ENCODE data around the gene IGSF21. TPM values are rescaled to one million over a fixed set of nuclear protein-coding genes. Genes with fewer than 3 reads are reported as not detected.

IGSF21 gene
- total RNA-seq, 1 donor from 2014 or later, result 2.4 TPM

DNA sequence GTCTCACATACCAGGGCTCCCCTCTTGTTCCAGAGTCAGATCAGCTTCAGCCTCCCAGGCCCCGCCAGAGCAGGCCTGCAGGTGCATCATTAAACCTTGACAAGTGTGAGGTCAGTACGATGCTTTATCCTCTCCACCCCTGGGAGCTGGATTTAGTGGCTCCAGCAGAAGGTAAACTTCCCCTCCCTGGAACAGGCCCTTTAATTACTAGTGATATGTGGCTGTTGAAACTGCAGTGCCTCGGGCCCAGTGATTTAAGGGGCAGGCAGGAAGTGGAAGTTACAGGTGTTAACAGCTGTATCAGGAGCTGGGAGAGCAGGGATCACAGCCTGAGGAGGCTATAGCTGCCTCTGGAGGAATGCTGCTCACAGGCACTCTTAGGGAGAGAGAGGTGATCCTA is 240.8 kb downstream of the IGSF21 start:
- no peak overlapping the region for H3K4me3 ChIP-seq
- no peaks in the 10 kb centered on the region for H3K36me3 ChIP-seq
- H3K9me3 ChIP-seq, result no peaks in the 10 kb centered on the region
- intact Hi-C loops (cut with DNase I), result no loop called here
- H3K27me3 ChIP-seq, result no peaks in the 10 kb centered on the region
- H3K4me1 ChIP-seq, result no peaks in the 10 kb centered on the region
- TF ChIP-seq, protein P1, sequence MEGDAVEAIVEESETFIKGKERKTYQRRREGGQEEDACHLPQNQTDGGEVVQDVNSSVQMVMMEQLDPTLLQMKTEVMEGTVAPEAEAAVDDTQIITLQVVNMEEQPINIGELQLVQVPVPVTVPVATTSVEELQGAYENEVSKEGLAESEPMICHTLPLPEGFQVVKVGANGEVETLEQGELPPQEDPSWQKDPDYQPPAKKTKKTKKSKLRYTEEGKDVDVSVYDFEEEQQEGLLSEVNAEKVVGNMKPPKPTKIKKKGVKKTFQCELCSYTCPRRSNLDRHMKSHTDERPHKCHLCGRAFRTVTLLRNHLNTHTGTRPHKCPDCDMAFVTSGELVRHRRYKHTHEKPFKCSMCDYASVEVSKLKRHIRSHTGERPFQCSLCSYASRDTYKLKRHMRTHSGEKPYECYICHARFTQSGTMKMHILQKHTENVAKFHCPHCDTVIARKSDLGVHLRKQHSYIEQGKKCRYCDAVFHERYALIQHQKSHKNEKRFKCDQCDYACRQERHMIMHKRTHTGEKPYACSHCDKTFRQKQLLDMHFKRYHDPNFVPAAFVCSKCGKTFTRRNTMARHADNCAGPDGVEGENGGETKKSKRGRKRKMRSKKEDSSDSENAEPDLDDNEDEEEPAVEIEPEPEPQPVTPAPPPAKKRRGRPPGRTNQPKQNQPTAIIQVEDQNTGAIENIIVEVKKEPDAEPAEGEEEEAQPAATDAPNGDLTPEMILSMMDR (IDR thresholded peaks at IDR 0.05), result no peak
- no peak overlapping the region for H3K27ac ChIP-seq
- no peak for DNase-seq (ENCODE audit: low spot score in 2 of 2)

DNA sequence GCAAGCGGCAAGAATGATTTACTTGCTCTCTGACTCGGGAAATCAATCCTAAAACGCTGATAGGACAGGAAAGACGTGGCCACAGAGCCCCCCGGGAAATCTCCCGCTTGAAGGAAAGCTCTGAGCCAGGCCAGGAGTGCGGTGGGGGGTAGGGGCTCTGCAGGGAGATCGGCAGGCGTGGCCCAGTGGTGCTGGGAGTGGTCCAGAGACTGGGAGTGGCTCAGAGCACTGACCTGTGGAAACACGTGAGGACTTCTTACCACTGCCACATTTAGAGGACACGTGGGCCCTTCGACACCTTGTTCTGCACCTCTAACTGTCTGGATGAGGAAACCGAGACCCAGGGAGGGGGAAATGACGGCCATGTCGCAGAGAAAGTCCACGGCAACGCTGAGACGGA is 243.1 kb downstream of the IGSF21 start:
- TF ChIP-seq, protein P1 (IDR thresholded peaks at IDR 0.05), result no peak
- Histone ChIP-seq H3K36me3 (no peaks in the 10 kb centered on the region), H3K9me3 (no peaks in the 10 kb centered on the region), H3K4me3 (no peak overlapping the region), H3K4me1 (no peaks in the 10 kb centered on the region), H3K27ac (no peak overlapping the region), H3K27me3 (no peaks in the 10 kb centered on the region)
- no peak for DNase-seq (ENCODE audit: low spot score in 2 of 2)
- intact Hi-C loops (cut with DNase I), result no loop called here

DNA sequence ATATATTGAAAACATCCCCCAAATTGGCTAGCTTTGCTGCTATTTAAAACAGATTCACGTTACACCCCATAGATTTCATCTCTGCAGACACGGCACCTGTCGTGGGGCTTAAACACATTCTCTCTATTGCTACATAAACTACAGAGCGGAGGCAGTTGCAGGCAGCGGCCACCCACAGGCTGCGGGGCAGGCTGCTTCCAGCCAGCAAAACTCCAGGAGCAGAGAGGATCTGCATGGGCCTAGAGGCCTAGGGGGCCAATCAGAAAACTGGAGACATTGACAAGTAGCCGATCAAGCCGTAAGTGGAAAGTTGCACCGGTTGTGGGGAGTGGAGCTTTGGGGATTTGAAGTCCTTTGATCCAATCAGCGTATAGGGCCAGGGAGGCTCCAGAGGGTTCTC is 244.1 kb downstream of the IGSF21 start:
- DNase-seq (ENCODE audit: low spot score in 2 of 2), result no peak
- TF ChIP-seq, protein P1 (IDR thresholded peaks at IDR 0.05), result no peak
- no peaks in the 10 kb centered on the region for H3K4me1 ChIP-seq
- H3K4me3 ChIP-seq, result no peak overlapping the region
- intact Hi-C loops (cut with DNase I), result no loop called here
- no peaks in the 10 kb centered on the region for H3K36me3 ChIP-seq
- no peaks in the 10 kb centered on the region for H3K27me3 ChIP-seq
- H3K9me3 ChIP-seq, result no peaks in the 10 kb centered on the region
- no peak overlapping the region for H3K27ac ChIP-seq

DNA sequence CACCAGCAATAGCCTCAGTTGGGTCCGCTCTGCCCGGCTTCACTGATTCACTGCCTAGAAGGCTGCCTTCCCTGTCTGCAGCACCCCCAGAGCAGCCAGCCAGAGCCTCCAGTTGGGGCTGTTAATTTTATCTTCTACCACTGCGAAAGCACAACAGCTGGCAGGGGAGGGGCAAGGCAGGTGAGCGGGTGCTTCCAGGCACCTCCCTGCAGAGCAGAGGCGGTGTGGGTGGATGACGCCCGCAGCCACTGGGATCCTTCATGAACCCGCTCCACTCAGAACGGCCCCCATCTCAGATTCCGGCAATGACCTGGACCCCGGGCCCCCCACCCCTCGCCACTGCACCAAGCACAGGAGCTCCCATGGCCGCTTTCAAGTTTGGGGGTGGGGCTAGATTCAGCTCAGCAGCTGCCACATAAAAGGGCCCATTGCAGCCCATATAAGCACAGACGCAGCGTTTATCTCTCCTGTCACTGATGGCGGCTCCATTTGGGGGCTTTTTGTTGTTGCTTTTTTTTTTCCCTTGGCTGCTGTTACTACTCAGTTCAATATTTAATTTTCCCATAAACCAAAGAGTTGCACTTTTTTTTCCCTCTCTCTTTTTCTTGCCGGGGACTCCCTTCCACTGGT is 245.2 kb downstream of the IGSF21 start:
- H3K36me3 ChIP-seq, result no peaks in the 10 kb centered on the region
- no peaks in the 10 kb centered on the region for H3K9me3 ChIP-seq
- no peak for DNase-seq (ENCODE audit: low spot score in 2 of 2)
- no peaks in the 10 kb centered on the region for H3K27me3 ChIP-seq
- intact Hi-C loops (cut with DNase I), result no loop called here
- H3K4me1 ChIP-seq, result no peaks in the 10 kb centered on the region
- TF ChIP-seq, protein P1 (IDR thresholded peaks at IDR 0.05), result no peak
- no peak overlapping the region for H3K4me3 ChIP-seq
- no peak overlapping the region for H3K27ac ChIP-seq

DNA sequence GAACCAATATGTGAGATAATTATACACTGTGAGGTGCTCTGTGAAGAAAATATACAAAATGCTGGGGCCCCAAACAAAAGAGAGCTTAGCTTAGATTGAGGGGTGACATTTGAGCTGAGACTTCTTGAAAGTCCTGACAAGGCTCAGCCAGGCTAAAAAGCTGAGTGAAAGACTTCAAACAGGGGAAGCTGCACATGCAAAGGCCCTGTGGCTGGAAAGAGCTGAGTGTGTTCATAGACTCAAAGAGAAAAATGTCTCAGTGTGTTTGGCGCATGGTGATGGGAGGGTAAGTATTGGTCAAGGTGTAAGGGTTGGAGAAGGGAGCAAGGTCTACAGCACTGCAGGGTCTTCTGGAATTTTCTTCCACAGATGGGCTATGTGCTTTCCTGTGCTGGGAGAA is 245.9 kb downstream of the IGSF21 start:
- intact Hi-C loops (cut with DNase I), result no loop called here
- Histone ChIP-seq H3K27me3 (no peaks in the 10 kb centered on the region), H3K27ac (no peak overlapping the region), H3K36me3 (no peaks in the 10 kb centered on the region), H3K4me1 (no peaks in the 10 kb centered on the region), H3K9me3 (no peaks in the 10 kb centered on the region), H3K4me3 (no peak overlapping the region)
- TF ChIP-seq, protein P1 (IDR thresholded peaks at IDR 0.05), result no peak
- no peak for DNase-seq (ENCODE audit: low spot score in 2 of 2)

DNA sequence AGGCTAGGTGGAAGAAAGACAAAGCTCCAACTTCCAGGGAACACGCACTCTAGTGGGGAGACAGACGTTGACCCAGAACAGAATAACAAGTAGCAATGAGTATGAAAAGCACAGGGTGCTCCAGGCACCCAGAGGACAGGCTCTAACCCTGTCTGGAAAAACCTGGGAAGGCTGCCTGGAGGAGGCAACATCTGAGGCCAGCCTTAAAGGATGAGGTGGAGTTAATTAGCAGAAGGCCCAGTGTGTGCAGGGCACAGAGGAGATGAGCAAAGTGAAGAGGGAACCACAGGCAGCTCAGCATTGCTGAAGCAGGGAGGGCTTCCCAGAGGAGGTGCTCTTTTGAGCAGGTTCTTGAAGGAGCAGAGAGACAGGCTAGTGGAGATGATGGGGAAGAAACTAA is 246.4 kb downstream of the IGSF21 start:
- TF ChIP-seq, protein P1 (IDR thresholded peaks at IDR 0.05), result no peak
- Histone ChIP-seq H3K9me3 (no peaks in the 10 kb centered on the region), H3K27me3 (no peaks in the 10 kb centered on the region), H3K36me3 (no peaks in the 10 kb centered on the region), H3K4me3 (no peak overlapping the region), H3K27ac (no peak overlapping the region), H3K4me1 (no peaks in the 10 kb centered on the region)
- intact Hi-C loops (cut with DNase I), result no loop called here
- no peak for DNase-seq (ENCODE audit: low spot score in 2 of 2)
